T47D (cell line): ENCODE results near the gene NUP107.

Experiments used
- DNase-seq, 2 experiments: peaks; one replicate each; pipeline versions ENCODE4 v3.0.0 to v3.0.0-alpha.2; 2011 to 2012; ENCODE audit warnings: low read depth in 1 of 2, low spot score in 1 of 2
- JUND ChIP-seq: IDR thresholded peaks from 2 replicates; pipeline ENCODE4 v1.6.1; 2012; ENCODE audit warnings: low read depth
- in situ Hi-C: cut with HindIII; loops from 2 replicates; pipeline ENCODE4 v1.10.0; 2016; ENCODE audit warnings: low sequenced_read_pairs, low pct_unique_long_range_greater_than_20kb

The NUP107 gene

GRCh38 chr12:68788554-68789143, 101.9 kb downstream of the NUP107 start:
- TF ChIP-seq JUND: no peak
- no peak for DNase-seq
- in situ Hi-C loops: no loop called here

GRCh38 chr12:68789144-68789878, 102.5 kb downstream of the NUP107 start:
- no peak for TF ChIP-seq JUND
- DNase-seq: no peak
- in situ Hi-C loops: no loop called here

- in situ Hi-C loops: no loop called here
- DNase-seq: no peak
- TF ChIP-seq JUND: no peak
Measured at GRCh38 chr12:68790081-68790951, 103.5 kb downstream of the NUP107 start.

- no peak for TF ChIP-seq JUND
- in situ Hi-C loops: no loop called here
Measured at GRCh38 chr12:68790952-68791234, 104.1 kb downstream of the NUP107 start.

GRCh38 chr12:68791897-68792481, 105.2 kb downstream of the NUP107 start:
- in situ Hi-C loops: no loop called here
- DNase-seq: no peak
- no peak for TF ChIP-seq JUND

More at GRCh38 chr12:68790952-68791234, 104.1 kb downstream of the NUP107 start:
- no peak for DNase-seq

- peak; percentile 67 to 92 for DNase-seq
- no peak for TF ChIP-seq JUND
- in situ Hi-C loops: no loop called here
Measured at GRCh38 chr12:68792952-68793351, 106.2 kb downstream of the NUP107 start.

- TF ChIP-seq JUND: no peak
- no peak for DNase-seq
- in situ Hi-C loops: no loop called here
Measured at GRCh38 chr12:68793436-68793835, 106.7 kb downstream of the NUP107 start.

- no peak for DNase-seq
- no peak for TF ChIP-seq JUND
Measured at GRCh38 chr12:68793975-68794652, 107.3 kb downstream of the NUP107 start.

GRCh38 chr12:68794653-68795251, 108.0 kb downstream of the NUP107 start:
- TF ChIP-seq JUND: no peak
- no peak for DNase-seq
- in situ Hi-C loops: no loop called here

More at GRCh38 chr12:68793975-68794652, 107.3 kb downstream of the NUP107 start:
- in situ Hi-C loops: no loop called here
